Astrocyte of the cerebellum (primary cell): ENCODE results near the gene SLC7A6.
A peak's percentile ranks its signal among the peaks of the same experiment; 100 is the strongest.

Source experiments
- DNase-seq: peaks from one replicate; pipeline ENCODE4 v3.0.0-alpha.2; 2011; ENCODE audit warnings: low read depth
- H3K4me3 ChIP-seq: 2 replicates; pipeline ENCODE4 v1.5.1; 2011; ENCODE audit warnings: mild to moderate bottlenecking, low read depth, low read length, moderate library complexity
- CTCF ChIP-seq: IDR thresholded peaks from 2 replicates; pipeline ENCODE4 v1.5.1; 2012; ENCODE audit warnings: low read length, low read depth, moderate library complexity, mild to moderate bottlenecking; ENCODE audit errors: missing control alignments
- in situ Hi-C: cut with HindIII; loops from 2 replicates; pipeline ENCODE4 v1.10.0; 2017; ENCODE audit warnings: low sequenced_read_pairs

SLC7A6 gene

GRCh38 chr16:68237243-68238028, 26.9 kb upstream of the SLC7A6 start:
- H3K4me3 ChIP-seq, result peak overlapping the region; percentile 43
- peak; percentile 95 for DNase-seq
- no peak for TF ChIP-seq CTCF
- in situ Hi-C loops, result no loop called here

GRCh38 chr16:68238029-68238345, 26.3 kb upstream of the SLC7A6 start:
- no peak for TF ChIP-seq CTCF
- DNase-seq, result no peak
- in situ Hi-C loops, result no loop called here
- H3K4me3 ChIP-seq, result peak overlapping the region; percentile 43

GRCh38 chr16:68242085-68242484, 22.2 kb upstream of the SLC7A6 start:
- in situ Hi-C loops, result no loop called here
- TF ChIP-seq CTCF, result no peak
- H3K4me3 ChIP-seq, result no peak overlapping the region
- no peak for DNase-seq

- no peak for DNase-seq
- no peak for TF ChIP-seq CTCF
- in situ Hi-C loops, result no loop called here
- no peak overlapping the region for H3K4me3 ChIP-seq
These were observed 21.1 kb upstream of the SLC7A6 start for GRCh38 chr16:68242926-68243858.

GRCh38 chr16:68244481-68244902, 19.8 kb upstream of the SLC7A6 start:
- in situ Hi-C loops, result no loop called here
- H3K4me3 ChIP-seq, result peak overlapping the region; percentile 97
- DNase-seq, result no peak

More at GRCh38 chr16:68244481-68244902, 19.8 kb upstream of the SLC7A6 start:
- TF ChIP-seq CTCF, result no peak
